NT2/D1 (cell line): ENCODE results near the gene NPDC1.

ENCODE experiments used
- DNase-seq: peaks from one replicate; pipeline ENCODE4 v3.0.0-alpha.2; 2011; ENCODE audit warnings: low read depth, low spot score
- H3K27me3 ChIP-seq: 2 replicates; pipeline ENCODE4 v1.6.0; 2011; ENCODE audit warnings: mild to moderate bottlenecking; ENCODE audit not compliant: insufficient read length, insufficient read depth
- H3K36me3 ChIP-seq: 2 replicates; pipeline ENCODE4 v1.6.1; 2011; ENCODE audit warnings: mild to moderate bottlenecking, low read length, mixed read lengths; ENCODE audit not compliant: insufficient read depth, insufficient read length
- H3K4me1 ChIP-seq: 2 replicates; pipeline ENCODE4 v1.5.1; 2011; ENCODE audit not compliant: insufficient read depth, insufficient read length
- H3K4me3 ChIP-seq: 2 replicates; pipeline ENCODE4 v1.5.1; 2011; ENCODE audit warnings: low read depth; ENCODE audit not compliant: insufficient read length
- H3K9ac ChIP-seq: 2 replicates; pipeline ENCODE4 v1.6.0; 2011; ENCODE audit warnings: low read depth; ENCODE audit not compliant: insufficient read length
- H3K9me3 ChIP-seq: 2 replicates; pipeline ENCODE4 v1.5.1; 2011; ENCODE audit warnings: mild to moderate bottlenecking, low read length; ENCODE audit not compliant: insufficient read depth
- SUZ12 ChIP-seq: IDR thresholded peaks from 2 replicates; pipeline ENCODE4 v1.6.1; 2011; ENCODE audit not compliant: insufficient read length, insufficient read depth; ENCODE audit errors: extremely low read depth
- YY1 ChIP-seq: IDR thresholded peaks from 2 replicates; pipeline ENCODE4 v1.6.1; 2011; ENCODE audit not compliant: insufficient read length, insufficient read depth
- ZNF274 ChIP-seq: IDR thresholded peaks from 2 replicates; pipeline ENCODE4 v1.6.1; 2011; ENCODE audit warnings: mild to moderate bottlenecking, low read depth, low read length

Gene NPDC1

DNA sequence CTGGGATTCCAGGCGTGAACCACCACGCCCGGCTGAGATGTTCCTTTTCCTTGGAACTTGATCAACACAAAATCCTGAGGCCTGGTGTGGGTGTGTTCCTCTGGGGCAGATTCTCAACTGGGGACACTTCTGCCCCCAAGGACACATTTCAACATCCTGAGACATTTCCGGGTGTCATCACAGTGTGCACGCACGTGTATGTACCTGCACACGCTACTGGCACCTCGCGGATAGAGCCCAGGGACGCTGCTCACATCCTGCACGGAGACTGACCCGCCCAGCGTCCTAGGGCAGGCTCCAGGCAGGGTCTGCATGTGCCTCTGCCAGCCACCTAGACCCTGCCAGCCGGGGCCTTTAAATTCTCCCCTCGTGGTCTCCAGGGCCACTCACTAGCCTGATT lies 16.4 kb upstream of the NPDC1 start:
- no peak for DNase-seq
- Histone ChIP-seq H3K9me3 (no peaks in the 10 kb centered on the region), H3K9ac (no peak overlapping the region), H3K4me1 (peaks cover 9% of the 10 kb centered on the region), H3K4me3 (no peak overlapping the region), H3K36me3 (peaks cover 30% of the 10 kb centered on the region), H3K27me3 (no peaks in the 10 kb centered on the region)
- TF ChIP-seq ZNF274 = no peak

- no peak overlapping the region for H3K9ac ChIP-seq
- no peak for DNase-seq
- H3K27me3 ChIP-seq = peaks cover 20% of the 10 kb centered on the region
These were observed 12.7 kb upstream of the NPDC1 start for GRCh38 chr9:137058521-137059234.

DNA sequence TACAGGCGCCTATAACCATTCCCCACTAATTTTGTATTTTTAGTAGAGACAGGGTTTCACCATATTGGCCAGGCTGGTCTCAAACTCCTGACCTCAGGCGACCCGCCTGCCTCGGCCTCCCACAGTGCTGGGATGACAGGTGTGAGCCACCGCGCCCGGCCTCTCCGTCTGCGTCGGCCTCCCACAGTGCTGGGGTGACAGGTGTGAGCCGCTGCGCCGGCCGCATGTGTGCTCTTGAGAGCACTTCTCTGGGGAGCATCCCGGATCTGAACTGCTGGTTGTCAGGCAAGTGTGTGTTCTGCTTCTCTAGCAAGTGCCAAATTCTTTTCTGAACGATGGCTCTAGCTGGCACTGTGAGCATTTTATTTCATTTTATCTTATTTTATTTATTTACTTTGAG lies 11.6 kb upstream of the NPDC1 start:
- Histone ChIP-seq H3K4me3 (no peak overlapping the region), H3K27me3 (peaks cover 31% of the 10 kb centered on the region), H3K4me1 (peaks cover 19% of the 10 kb centered on the region), H3K9ac (no peak overlapping the region), H3K36me3 (no peaks in the 10 kb centered on the region), H3K9me3 (no peaks in the 10 kb centered on the region)
- TF ChIP-seq YY1 (no peak), ZNF274 (no peak), SUZ12 (no peak)
- DNase-seq = no peak

More at GRCh38 chr9:137058521-137059234, 12.7 kb upstream of the NPDC1 start:
- H3K4me1 ChIP-seq = peaks cover 22% of the 10 kb centered on the region
- no peak overlapping the region for H3K4me3 ChIP-seq
- H3K36me3 ChIP-seq = peaks cover 5% of the 10 kb centered on the region
- no peaks in the 10 kb centered on the region for H3K9me3 ChIP-seq
- TF ChIP-seq YY1 (no peak), ZNF274 (no peak), SUZ12 (no peak)

- no peak for TF ChIP-seq ZNF274
- no peak for TF ChIP-seq YY1
- TF ChIP-seq SUZ12 = no peak
- no peak overlapping the region for H3K4me3 ChIP-seq
- H3K27me3 ChIP-seq = peaks cover 38% of the 10 kb centered on the region
- no peaks in the 10 kb centered on the region for H3K36me3 ChIP-seq
- peaks cover 19% of the 10 kb centered on the region for H3K4me1 ChIP-seq
- H3K9ac ChIP-seq = peak overlapping the region; percentile 24
- no peaks in the 10 kb centered on the region for H3K9me3 ChIP-seq
- DNase-seq = no peak
These were observed 10.9 kb upstream of the NPDC1 start for GRCh38 chr9:137056739-137057415.

DNA sequence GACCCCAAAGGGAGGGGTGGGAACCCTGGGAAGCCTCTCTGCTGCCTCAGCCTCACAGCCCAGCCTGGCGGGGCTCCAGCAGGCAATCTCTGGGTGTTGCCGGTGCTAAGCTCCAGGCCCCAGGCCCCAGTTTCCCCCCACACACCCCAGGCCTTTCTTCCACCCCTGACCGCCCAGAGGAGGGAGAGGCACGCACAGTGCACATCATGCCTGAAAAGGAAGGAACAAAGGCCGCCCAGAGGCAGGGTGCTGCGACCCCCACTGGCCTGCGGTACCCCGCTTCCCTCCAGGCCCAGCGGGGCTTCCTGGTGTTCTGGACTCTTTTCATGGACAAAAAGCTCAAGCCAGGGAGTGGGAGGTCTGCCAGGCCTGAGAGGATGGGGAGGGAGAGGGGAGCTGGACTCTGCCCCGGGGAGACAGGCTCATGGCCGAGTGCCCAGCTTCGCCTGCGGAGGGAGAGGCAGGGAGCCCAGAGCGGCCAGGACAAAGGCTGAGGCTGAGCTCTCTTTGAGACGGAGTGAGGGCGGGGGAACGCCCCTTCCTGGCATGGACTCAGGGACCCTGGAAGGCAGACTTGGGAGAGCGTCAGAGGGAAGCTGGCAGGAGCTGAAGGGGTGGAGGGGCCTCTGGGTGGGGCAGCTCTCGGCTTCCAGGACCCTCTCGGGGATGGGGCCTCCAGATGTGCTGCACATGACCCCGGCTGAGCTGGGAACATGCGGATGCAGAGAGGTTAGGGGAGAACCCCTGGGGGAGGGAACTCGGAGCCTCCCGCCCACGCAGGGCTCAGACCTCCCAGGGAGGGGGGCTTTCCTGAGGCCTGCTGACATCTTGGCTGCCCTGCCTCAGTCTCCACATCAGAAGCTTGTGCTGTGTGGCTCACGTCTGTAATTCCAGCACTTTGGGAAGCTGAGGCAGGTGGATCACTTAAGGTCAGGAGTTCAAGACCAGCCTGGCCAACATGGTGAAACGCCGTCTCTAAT lies 9.7 kb upstream of the NPDC1 start:
- no peak for TF ChIP-seq SUZ12
- TF ChIP-seq ZNF274 = no peak
- TF ChIP-seq YY1 = no peak
- Histone ChIP-seq H3K27me3 (peaks cover 50% of the 10 kb centered on the region), H3K4me3 (no peak overlapping the region), H3K9ac (peak overlapping the region; percentile 23), H3K4me1 (peaks cover 19% of the 10 kb centered on the region), H3K36me3 (no peaks in the 10 kb centered on the region), H3K9me3 (no peaks in the 10 kb centered on the region)
- no peak for DNase-seq

GRCh38 chr9:137054932-137055384 lies 9.0 kb upstream of the NPDC1 start:
- Histone ChIP-seq H3K9me3 (no peaks in the 10 kb centered on the region), H3K36me3 (no peaks in the 10 kb centered on the region), H3K27me3 (peaks cover 57% of the 10 kb centered on the region), H3K4me1 (peaks cover 23% of the 10 kb centered on the region), H3K4me3 (no peak overlapping the region), H3K9ac (peak overlapping the region; percentile 76)
- TF ChIP-seq SUZ12 (no peak), YY1 (no peak), ZNF274 (no peak)
- DNase-seq = no peak
